HuH-7.5 (cell line): ENCODE data around the gene ARHGDIB.

Source experiments
- DNase-seq: peaks from one replicate; pipeline ENCODE4 v3.0.0; 2011; ENCODE audit warnings: low spot score

ARHGDIB gene

DNA sequence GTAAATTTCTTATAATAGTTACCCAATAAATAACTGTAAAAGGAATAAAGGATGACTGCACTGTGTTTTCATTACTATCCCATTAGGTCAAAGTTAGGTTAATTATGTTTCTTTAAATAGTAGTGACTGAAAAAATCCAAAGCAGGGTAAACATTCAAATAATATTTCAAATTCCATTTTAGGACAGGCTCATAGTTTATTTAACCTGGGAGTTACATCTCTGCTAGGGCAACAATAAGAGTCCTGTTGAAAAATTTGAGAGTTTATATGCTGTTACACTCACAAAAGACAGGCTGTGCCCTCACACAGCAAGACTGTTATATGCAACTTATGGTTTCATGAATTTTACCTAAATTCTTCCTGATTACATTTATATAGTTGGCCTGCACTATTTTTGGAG, 31.1 kb downstream of the ARHGDIB start:
- DNase-seq = no peak

DNA sequence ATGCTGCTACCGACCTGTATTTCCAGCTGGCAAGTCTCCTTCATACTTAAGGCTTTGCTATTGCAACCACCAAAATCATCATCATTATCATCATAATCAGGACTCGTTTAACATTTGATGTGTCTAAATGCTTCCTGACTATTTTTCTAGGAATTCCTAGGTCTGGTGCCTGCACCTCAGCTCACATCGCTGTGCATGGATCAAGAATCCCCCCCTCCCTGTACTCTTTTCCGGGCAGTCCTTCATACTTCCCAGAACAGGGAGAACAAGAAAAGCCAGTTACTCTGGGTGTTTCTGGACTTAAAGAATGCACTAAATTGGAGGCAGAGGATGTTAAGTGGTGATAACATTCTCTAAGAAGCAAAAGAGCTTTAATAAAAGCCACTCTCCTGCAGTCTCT, 32.5 kb downstream of the ARHGDIB start:
- DNase-seq = no peak

DNA sequence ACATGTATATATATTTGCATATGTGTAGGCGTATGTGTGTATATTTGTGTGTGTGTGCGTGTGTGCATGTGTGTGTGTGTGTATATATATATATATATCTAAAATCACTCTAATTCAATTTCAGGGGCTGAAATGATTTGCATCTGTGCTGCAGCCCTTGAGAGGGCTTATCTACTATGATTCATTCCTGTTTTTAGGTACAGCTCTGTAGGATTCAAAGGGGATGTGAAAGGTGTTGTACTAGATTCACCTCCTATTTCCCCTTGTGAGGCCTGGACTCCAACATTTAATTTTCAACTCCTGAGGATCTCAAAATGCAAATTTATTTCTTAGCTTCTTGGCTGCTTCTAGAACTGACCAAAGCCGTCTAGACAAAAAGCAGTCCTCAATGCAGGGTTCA, 34.1 kb downstream of the ARHGDIB start:
- no peak for DNase-seq

DNA sequence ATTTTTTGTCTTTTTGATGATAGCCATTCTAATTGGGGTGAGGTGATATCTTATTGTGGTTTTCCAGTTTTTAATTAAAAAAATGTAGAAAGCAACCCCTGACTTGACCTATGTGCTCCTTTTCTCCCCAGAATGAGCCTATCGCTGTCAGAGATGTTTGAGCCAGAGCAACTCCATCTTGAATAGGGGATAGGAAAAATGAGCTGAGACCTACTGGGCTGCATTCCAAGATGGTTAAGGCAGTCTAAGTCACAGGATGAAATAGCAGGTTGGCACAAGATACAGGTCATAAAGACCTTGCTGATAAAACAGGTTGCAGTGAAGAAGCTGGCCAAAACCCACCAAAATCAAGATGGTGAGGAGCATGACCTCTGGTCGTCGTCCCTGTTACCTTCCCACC, 36.9 kb downstream of the ARHGDIB start:
- no peak for DNase-seq

DNA sequence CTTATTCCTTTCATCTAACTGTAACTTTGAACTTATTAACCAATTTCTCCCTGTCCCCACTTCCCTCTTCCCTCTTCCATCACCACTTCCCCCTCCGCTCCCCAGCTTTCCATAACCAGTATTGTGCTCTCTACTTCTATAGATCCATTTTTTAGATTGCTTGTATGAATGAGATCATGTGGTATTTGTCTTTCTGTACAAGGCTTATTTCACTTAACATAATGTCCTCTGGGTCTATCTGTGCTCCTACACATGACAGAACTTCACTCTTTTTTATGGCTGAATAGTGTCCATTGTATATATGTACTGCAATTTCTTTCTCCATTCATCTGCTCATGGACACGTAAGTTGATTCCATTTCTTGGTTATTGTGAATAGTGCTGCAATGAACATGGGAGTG, 37.5 kb downstream of the ARHGDIB start:
- no peak for DNase-seq

DNA sequence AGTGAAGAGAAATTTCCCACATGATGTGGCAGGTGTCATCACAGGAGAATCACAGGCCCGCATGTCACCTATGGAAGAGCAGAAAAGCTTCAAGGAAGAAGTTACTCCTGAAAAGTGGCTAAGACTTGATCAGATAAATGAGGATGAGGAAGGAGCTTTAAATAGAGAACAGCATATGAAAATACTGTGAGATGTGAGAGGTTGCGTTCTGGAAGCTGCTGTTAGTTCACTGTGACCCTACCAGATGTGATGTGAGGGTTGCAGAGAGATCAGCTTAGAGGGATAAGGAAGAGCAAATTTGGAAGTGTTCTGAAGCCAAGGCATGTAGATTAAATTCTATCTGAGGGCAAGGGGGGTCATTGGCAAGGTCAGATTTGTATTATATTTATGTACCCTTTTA, 40.2 kb downstream of the ARHGDIB start:
- no peak for DNase-seq

DNA sequence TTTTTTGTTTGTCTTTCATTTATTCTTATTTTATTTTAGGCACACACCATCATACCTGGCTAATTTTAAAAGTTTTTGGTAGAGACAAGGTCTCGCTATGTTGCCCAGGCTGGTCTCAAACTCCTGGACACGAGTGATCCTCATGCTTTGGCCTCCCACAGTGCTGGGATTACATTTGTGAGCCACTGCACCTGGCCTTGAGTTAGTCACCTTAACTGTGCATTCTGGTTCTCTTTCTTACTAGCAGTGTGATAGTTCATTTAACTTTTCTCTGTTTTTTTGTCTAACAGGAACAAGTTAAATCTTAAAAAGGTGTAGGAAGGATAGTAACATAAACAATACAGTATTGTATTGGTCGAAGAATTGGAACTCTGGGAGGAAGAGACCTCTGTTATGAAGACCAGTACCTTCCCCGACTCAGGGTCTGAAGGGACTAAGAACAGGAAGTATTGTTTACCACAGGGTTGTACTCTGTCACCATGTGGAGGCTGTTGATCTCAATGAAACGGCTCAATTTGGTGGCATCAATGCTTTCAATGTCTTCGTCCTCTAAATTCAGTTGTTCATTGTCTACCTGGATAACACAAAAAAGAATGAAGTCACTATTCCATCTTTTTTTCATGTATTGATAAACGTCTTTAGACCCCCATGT, 40.8 kb downstream of the ARHGDIB start:
- DNase-seq = no peak

DNA sequence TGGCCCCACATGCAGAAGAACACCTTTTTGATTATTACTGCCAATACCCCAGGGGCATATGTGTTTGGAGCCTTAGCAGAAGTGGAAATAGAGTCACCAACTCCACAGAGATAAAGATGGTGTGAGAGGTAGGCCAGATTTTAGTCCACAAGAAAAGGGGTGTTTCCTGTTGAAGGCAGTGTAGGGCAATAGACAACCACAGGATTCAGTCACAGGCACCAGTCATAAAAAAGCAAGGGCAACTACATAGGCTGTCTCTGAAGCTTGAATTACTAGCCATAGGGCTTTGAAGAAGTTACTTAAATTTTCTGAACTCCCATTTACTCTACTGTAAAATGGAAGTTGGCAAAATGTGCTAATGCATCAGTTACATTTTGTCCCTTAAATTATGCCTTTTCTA, 41.9 kb downstream of the ARHGDIB start:
- DNase-seq = no peak

DNA sequence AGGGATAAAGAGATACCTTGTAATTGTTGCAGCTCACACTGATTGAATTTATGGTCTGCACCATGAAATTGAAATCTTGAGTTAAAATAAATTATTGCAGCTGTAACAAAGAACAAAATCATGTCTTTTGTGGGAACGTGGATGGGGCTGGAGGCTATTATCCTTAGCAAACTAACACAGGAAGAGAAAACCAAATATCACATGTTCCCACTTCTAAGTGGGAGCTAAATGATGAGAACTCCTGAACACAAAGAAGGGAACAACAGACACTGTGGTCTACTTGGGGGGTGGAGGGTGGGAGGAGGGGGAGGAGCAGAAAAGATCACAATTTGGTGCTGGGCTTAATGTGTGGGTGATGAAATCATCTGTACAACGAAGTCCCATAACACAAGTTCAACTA, 45.7 kb downstream of the ARHGDIB start:
- DNase-seq = no peak

DNA sequence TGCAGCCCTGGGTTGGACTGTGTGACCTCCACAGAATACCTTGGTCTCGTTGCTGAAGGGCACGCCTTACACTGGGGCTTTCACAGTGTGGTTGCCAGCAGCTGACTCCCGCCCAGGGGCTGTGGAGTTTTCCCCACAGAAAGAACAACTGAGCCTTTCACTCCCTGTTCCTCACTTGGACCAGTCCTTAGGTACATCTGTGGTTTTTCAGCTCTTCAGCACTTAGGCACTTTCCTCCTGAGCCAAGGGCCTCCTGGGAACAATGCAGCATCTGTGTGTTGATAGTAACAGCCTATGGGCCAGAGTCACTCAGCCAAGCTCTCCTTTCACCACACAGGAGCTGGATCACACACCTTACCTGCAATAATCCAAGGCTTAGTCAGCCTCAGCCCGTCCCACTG, 48.0 kb downstream of the ARHGDIB start:
- no peak for DNase-seq

DNA sequence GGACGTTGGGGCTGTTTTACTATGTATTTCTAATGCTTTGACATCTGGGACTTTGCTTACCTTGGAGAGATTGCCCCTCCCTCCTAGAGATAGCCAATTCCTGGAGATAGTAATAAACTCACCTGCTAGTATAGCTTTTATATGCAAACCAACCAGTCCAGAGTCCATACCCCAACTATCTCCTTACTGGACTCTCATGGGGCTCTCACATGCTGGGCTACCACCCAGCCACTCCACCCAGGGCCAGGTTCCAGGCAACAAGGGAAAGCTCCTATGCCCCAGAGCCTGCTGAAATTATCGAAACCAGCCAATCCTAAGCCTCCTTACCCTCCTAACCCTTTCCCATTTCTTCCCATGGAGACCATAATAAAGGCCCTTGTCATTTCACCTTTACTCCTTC, 50.3 kb downstream of the ARHGDIB start:
- no peak for DNase-seq

DNA sequence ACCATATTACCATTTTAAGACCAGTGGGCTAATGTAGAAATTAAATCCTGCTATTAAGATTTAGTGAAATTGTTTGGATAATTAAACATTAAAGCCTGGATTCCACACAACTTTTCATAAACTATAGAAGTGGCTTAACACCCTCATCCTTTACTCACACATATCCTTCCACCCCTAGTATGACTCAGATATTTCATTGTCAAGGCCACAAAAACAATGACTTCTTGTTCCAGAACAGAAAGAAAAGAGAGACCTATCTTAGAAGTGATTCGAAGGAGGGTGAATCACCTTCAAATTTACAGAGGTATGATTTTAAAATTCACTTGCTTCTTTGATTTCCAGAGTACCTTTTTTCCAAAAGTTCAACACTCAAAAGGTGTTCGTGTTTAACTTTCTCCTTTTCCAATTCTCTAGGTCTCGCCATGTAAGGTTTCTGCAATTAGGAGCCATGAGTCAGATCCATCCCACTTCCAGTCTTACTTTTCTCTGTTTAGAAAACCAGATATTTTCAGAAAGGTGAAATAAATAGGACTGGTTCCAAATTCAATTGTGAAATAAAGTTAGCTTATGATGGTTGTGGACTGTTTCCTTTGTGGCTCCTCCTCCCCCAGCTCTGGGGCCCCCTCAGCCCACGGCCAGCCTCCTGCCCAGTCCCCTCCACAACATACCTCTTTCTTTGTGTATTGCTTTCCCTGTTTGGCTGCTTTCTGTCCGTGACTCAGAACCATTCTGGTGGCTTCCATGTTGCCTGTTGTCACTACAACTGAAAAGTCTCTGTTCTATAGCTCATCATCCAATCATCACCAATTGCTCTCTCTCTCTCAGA, 51.1 kb downstream of the ARHGDIB start:
- no peak for DNase-seq

DNA sequence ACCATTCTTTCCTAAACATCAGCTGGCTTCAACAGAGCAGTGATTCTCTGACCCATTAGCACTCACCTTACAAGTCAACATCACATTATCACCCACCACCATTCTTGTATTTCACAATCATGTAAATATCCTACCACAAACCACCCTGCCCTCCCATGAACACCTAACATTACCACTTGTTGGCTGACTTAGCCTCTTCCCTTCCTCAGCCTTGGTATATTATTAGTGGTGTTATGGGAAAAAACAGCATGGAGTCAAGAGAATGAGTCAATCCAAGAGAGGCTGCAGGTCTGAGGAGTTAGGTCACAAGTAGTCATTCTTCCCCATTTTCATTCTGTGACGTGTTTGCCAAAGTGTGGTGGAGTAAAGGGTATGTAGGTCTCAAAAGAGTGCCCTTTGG, 53.4 kb downstream of the ARHGDIB start:
- DNase-seq = no peak

DNA sequence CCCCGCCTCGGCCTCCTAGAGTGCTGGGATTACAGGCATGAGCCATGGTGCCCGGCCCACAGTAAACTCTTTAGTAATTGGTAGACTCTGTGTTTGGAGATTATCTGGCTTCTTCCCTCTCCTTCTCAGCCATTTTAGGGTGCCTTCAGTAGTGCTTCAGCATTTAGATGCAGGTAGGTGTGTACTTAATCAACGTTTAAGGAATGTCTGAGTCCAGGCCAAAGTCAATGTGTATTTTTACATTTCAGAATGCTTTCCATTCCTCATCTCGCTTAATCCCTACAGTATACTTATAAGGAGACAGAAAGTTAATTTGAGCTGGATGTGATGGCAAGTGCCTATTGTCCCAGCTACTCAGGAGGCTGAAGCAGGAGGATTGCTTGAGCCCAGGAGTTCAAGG, 55.3 kb downstream of the ARHGDIB start:
- DNase-seq = no peak

DNA sequence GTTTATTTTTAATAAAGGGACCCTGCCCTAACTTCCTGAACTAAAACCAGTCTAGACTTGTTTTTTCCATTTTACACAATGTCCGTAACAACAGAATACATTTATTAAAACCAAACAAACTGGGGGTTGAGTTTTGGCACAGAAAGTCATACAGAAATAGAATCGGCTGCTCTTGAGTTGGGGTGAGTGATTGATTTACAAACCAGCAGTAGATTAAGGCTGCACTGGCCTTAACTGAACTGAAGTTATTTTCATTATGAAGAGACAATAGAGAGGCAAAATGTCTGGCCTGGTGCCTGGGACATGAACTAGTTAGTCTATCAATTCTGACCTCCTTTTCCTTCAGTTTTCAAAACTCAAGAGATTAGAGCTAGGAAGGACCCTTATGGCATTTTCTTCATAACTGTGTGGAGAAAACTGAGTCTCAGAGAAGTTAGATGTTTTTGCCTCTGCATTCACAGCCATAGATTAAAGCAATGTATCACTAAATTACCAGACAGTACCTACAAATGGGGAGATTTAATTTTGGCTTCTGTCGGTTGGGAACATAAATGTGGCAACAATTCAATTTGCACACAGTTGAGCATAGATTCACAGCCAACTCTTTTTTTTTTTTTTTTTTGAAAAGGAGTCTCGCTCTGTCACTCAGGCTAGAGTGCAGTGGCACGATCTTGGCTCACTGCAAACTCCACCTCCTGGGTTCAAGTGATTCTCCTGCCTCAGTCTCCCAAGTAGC, 56.0 kb downstream of the ARHGDIB start:
- no peak for DNase-seq

DNA sequence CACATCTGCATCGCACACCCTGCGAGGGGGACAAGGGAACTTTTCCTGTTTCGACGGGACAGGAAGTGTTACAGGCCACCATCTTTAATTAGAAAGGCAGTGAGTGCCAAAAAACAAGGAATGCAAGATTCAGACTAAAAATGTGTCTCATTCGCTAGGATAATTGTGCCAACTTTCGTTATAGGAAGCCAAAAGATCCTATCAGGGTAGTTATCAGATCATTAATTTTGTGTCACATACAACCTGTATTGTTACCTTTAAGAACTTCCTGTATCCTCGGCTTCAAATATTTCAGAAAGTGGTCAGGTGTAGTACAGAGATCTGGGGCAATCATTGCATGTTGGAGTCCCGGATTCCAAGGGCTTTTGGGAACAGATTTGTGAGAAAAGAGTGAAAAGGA, 56.5 kb downstream of the ARHGDIB start:
- no peak for DNase-seq

DNA sequence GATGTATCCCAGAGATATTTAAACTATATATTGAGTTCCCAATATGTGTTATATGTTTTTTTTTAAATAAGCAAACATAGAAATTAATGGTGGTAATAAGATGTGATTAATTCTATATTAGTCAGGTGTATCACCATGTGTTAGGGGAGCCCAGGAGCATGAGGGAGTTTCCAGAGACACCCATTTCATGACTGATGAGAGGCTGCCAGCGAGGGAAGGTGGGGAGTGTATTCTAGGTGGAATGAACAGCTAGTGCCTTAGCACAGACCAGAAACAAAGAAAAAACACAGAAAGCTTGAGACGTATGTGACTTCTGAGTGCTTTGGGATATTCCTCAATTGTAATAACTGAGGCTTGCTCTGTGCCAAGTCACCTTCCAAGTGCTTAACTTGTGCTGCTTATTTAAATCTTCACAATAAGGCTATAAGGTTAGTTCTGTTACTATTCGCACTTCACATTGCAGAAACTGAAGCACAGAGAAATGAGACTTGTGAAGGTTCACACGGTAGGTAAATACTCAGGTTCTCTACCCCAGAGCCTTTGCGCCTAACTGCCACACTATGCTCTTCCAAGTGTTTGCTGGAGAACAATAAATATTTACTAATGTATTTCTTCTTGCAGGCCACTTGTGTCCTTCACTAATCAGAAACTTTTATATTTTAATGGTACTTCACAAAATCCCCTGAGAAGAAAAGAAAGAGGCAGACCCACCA, 57.9 kb downstream of the ARHGDIB start:
- DNase-seq = no peak

DNA sequence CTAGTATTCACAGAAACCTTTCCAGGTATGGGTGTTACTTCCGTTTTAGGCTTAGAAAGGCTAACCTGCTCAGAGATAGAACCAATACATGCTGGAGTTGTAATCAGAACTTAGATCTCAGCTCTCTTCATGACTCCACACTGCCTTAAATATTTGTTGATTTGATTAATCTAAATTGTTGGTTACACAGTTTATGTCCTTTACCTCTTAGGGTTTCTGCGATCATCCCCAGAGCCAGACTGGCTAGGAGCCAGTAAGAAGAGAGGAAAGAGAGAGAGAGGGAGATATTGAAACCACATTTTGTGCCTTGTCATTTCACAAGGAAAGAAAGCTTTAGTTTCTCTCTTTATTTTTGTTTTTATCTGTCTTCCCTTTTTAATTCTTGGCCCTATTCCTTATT, 58.9 kb downstream of the ARHGDIB start:
- no peak for DNase-seq

DNA sequence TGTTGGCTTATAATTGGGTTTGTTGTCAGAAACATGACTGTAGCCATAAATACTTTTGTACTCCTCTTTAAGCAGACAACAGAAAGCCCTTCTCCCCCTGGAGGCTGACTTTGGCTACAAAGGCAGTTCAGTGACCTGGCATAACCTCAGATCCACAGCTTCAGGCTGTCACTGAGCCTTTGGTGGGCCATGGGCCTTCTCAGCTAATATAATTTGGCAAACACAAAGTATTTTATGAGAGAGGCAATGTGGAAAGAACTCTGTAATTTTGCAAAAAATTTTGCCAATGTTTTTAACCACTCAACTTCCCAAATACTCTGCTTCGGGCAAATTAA, 60.2 kb downstream of the ARHGDIB start:
- DNase-seq = no peak

DNA sequence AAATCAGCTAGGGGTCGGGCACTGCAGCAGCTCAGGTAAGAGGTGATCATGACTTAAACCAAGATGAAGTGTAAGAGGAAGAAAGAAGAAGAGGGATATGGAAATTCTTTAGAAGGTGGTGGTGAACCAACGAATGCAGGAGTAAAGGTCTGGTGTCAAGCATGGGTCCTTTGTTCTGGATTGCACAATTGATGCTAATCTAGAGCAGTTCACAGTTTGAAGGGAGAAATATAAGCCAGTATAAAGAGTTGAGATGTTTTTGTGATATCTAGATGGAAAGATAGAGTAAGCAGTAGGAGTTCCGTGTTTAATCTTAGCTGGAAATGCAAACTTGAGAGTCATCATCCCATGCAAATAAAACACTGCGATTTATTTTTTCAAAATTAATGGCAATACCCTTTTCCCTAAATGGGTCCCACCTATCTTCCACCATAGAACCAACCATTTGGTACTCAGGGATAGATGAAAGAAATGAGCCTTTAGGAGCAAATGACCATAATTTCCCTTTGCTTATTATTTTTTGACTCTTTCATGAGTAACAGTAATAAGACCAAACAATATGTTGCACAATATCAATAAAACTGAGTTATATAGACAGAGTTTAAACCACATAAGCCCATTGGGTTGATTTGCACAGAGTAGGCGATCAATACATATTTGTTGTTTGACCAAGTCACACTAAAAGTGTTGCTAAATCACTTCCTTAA, 60.7 kb downstream of the ARHGDIB start:
- DNase-seq = no peak

DNA sequence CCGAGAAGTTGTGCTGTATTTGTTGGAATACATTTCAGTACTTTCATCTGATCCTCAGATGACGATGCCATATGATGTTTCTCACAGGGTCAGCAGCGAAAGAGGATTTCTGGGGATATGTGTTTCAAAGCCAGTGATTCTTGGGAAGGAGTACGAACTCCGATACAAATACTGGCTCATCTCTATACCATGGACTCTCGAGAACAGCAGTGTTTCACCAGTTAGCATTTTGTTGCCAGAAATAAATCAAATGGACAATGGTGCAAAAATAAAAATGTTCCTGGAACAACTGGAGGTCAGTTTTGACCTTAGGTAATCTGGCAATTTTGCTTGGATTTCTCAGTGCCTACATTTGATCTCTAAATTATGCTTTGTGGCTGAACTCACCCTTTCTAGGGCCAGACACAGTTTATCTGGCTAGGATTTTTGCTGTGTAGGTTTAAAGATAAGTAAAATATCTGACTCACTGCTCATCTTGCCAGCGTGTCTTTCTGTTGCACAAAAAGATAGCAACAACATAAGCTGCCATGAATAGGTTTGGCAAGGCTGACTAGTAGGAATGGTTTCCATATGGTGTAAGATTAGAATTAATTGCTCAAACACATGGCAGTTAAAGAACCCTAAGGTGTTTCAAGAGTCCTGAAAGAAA, 64.8 kb downstream of the ARHGDIB start:
- DNase-seq = no peak
